RWPE2 (cell line): ENCODE measurements around the gene CARD19.
"Not testable (repeated sequence)": the region's sequence is repeated elsewhere in the genome, so short reads cannot be mapped to it uniquely, and the experiment has no call there.

ENCODE experiments used
- ATAC-seq: fragments of 200-7000 bp; cut with Tn5 transposase; 3 replicates; pipeline ENCODE4 v1.9.1; 2021; ENCODE audit warnings: low read depth
- DNase-seq: peaks from one replicate; pipeline ENCODE4 v3.0.0-alpha.2; 2020; ENCODE audit warnings: low spot score
- H3K27ac ChIP-seq: fragments of 450-650 bp; 2 replicates; pipeline ENCODE4 v1.5.1; 2017; ENCODE audit warnings: mild to moderate bottlenecking; ENCODE audit not compliant: poor library complexity, severe bottlenecking
- H3K27me3 ChIP-seq: fragments of 250-450 bp; sonication (Bioruptor Pico); 2 replicates; pipeline ENCODE4 v1.5.1; 2021; ENCODE audit warnings: mild to moderate bottlenecking, moderate library complexity; ENCODE audit not compliant: insufficient read depth, poor library complexity, severe bottlenecking
- H3K36me3 ChIP-seq: fragments of 250-450 bp; sonication (Bioruptor Pico); 2 replicates; pipeline ENCODE4 v1.5.1; 2020; ENCODE audit warnings: low read depth, mild to moderate bottlenecking, moderate library complexity
- H3K4me1 ChIP-seq: fragments of 250-450 bp; sonication (Bioruptor Pico); 2 replicates; pipeline ENCODE4 v1.5.1; 2021; ENCODE audit warnings: mild to moderate bottlenecking, moderate library complexity; ENCODE audit not compliant: insufficient read depth, poor library complexity, severe bottlenecking
- H3K4me3 ChIP-seq: fragments of 250-450 bp; sonication (Bioruptor Pico); 2 replicates; pipeline ENCODE4 v1.5.1; 2021; ENCODE audit warnings: mild to moderate bottlenecking, moderate library complexity; ENCODE audit not compliant: severe bottlenecking
- H3K9me3 ChIP-seq: fragments of 250-450 bp; sonication (Bioruptor Pico); 2 replicates; pipeline ENCODE4 v1.5.1; 2021; ENCODE audit warnings: mild to moderate bottlenecking, moderate library complexity; ENCODE audit not compliant: severe bottlenecking
- CTCF ChIP-seq: fragments of 450-650 bp; IDR thresholded peaks from one replicate; pipeline ENCODE4 v1.5.1; 2017; ENCODE audit warnings: mild to moderate bottlenecking, moderate library complexity; ENCODE audit not compliant: poor library complexity, severe bottlenecking

CARD19 gene

GRCh38 chr9:93115486-93116071 is 19.6 kb downstream of the CARD19 start:
- Histone ChIP-seq H3K27ac (peak overlapping the region; percentile 15), H3K27me3 (no peaks in the 10 kb centered on the region), H3K4me1 (peaks cover 24% of the 10 kb centered on the region), H3K4me3 (no peak overlapping the region), H3K9me3 (no peaks in the 10 kb centered on the region), H3K36me3 (peaks cover 10% of the 10 kb centered on the region)
- DNase-seq = no peak
- ATAC-seq = no peak
- TF ChIP-seq CTCF = no peak

GRCh38 chr9:93116072-93116961 is 20.3 kb downstream of the CARD19 start:
- Histone ChIP-seq H3K27ac (peak overlapping the region; percentile 15), H3K4me1 (peaks cover 22% of the 10 kb centered on the region), H3K9me3 (no peaks in the 10 kb centered on the region), H3K36me3 (peaks cover 8% of the 10 kb centered on the region), H3K4me3 (no peak overlapping the region), H3K27me3 (no peaks in the 10 kb centered on the region)
- DNase-seq (peak; percentile 64), ATAC-seq (no peak)
- no peak for TF ChIP-seq CTCF

- not testable (repeated sequence) for H3K36me3 ChIP-seq, H3K27ac ChIP-seq, H3K4me3 ChIP-seq, H3K27me3 ChIP-seq, ATAC-seq, H3K9me3 ChIP-seq
- peaks cover 15% of the 10 kb centered on the region for H3K4me1 ChIP-seq
- DNase-seq = peak; percentile 3
Observed at GRCh38 chr9:93117521-93117920, 21.5 kb downstream of the CARD19 start.

DNA sequence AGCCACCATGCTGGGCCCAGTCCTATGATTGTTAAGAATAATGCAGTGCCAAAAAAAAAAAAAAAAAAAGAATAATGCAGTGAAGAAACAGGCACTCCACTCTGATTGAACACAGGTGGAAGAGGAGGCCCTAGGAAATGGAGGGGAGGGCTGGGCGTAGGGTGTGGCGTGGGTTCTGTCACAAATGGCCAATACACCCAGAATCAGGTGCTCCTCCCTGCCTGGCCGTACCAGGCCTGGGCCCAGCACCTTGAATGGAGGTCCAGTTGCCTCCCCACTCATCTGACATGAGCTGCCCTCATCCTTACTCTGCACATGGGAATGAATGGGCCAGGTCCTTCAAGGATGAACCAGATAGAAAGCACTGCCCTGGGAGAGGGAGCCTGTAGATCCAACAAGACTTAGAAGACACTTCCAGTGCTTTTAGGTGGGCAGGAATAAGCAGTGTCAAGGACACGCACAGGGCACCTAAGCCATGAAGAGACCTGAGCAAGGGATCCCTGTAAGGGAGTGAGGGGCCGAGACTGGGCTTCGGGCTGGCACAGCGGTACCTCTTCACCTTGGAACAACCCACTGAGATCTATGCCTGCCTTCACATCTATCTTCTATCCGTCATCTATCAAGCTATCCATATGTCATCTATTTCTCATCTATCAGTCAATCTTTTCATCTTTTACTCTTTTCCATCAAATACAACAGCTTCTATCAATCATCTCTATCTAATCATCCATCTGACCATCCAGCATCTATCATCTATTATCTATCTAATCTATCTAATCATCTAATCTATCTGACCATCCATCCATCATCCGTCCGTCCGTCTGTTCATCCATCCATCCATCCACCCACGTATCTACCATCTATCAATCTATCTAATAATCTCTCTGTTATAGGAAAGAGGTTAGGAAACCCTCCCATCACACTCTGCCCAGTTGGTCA is 22.2 kb downstream of the CARD19 start:
- Histone ChIP-seq H3K4me3 (no peak overlapping the region), H3K9me3 (no peaks in the 10 kb centered on the region), H3K27me3 (no peaks in the 10 kb centered on the region), H3K27ac (no peak overlapping the region), H3K4me1 (peaks cover 15% of the 10 kb centered on the region), H3K36me3 (no peaks in the 10 kb centered on the region)
- ATAC-seq (no peak), DNase-seq (peak; percentile 21)
- no peak for TF ChIP-seq CTCF
